ENCODE data around the gene OR51B5.
"Not testable (repeated sequence)": the region's sequence is repeated elsewhere in the genome, so short reads cannot be mapped to it uniquely, and the experiment has no call there.

DNA sequence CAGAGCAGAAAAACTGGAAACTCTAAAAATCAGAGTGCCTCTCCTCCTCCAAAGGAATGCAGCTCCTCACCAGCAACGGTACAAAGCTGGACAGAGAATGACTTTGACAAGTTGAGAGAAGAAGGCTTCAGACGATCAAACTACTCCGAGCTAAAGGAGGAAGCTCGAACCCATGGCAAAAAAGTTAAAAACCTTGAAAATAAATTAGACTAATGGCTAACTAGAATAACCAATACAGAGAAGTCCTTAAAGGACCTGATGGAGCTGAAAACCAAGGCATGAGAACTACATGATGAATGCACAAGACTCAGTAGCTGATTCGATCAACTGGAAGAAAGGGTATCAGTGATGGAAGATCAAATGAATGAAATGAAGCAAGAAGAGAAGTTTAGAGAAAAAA, 12.7 kb upstream of the OR51B5 start:
- TF ChIP-seq, protein P1, sequence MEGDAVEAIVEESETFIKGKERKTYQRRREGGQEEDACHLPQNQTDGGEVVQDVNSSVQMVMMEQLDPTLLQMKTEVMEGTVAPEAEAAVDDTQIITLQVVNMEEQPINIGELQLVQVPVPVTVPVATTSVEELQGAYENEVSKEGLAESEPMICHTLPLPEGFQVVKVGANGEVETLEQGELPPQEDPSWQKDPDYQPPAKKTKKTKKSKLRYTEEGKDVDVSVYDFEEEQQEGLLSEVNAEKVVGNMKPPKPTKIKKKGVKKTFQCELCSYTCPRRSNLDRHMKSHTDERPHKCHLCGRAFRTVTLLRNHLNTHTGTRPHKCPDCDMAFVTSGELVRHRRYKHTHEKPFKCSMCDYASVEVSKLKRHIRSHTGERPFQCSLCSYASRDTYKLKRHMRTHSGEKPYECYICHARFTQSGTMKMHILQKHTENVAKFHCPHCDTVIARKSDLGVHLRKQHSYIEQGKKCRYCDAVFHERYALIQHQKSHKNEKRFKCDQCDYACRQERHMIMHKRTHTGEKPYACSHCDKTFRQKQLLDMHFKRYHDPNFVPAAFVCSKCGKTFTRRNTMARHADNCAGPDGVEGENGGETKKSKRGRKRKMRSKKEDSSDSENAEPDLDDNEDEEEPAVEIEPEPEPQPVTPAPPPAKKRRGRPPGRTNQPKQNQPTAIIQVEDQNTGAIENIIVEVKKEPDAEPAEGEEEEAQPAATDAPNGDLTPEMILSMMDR (IDR thresholded peaks at IDR 0.05; ENCODE audit: insufficient read depth, low read length, poor library complexity, severe bottlenecking), result not testable (repeated sequence)
- TF ChIP-seq EZH2phosphoT487 (conservative IDR thresholded peaks at IDR 0.05; ENCODE audit: low read length), result not testable (repeated sequence)

Measured in SU-DHL-6 (cell line).